ENCODE data around the gene CX3CR1.

GRCh38 chr3:39329493-39329892 is 49.7 kb upstream of the CX3CR1 start, which contains the start of gene CCR8:
- TF ChIP-seq, protein P1, sequence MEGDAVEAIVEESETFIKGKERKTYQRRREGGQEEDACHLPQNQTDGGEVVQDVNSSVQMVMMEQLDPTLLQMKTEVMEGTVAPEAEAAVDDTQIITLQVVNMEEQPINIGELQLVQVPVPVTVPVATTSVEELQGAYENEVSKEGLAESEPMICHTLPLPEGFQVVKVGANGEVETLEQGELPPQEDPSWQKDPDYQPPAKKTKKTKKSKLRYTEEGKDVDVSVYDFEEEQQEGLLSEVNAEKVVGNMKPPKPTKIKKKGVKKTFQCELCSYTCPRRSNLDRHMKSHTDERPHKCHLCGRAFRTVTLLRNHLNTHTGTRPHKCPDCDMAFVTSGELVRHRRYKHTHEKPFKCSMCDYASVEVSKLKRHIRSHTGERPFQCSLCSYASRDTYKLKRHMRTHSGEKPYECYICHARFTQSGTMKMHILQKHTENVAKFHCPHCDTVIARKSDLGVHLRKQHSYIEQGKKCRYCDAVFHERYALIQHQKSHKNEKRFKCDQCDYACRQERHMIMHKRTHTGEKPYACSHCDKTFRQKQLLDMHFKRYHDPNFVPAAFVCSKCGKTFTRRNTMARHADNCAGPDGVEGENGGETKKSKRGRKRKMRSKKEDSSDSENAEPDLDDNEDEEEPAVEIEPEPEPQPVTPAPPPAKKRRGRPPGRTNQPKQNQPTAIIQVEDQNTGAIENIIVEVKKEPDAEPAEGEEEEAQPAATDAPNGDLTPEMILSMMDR (conservative IDR thresholded peaks at IDR 0.05; ENCODE audit: low read depth, low read length), result no peak
- TF ChIP-seq USF2 (IDR thresholded peaks at IDR 0.05; ENCODE audit: low read depth, low read length) (no peak), MXI1 (IDR thresholded peaks at IDR 0.05; ENCODE audit: borderline replicate concordance, low read depth, low read length) (no peak)
